GM18858 (cell line): ENCODE results near the gene DAB2IP.

Experiments used
- ATAC-seq: cut with Tn5 transposase; IDR thresholded peaks from one replicate; pipeline ENCODE4 v1.9.1; 2021; ENCODE audit not compliant: unreplicated experiment

DAB2IP gene

DNA sequence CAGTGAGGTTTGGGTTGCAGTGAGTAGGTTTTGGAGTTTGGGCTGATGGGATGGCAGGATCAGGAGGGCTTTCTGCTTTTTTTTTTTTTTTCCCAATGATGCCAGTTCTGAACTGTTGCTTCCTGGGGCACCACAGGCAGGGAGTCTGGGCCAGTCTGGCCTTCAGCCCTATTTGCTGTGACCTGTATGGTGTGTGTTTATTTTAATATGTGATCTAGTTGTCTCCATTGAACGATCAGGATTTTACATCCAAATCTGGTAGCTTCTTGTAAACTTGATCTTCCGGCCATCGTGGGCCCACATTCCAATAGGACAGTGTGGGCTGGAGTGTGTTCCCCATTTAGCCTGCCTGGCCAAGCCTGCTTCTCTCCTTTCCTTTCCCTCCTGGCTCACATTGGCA, 25.8 kb upstream of the DAB2IP start:
- no peak for ATAC-seq

DNA sequence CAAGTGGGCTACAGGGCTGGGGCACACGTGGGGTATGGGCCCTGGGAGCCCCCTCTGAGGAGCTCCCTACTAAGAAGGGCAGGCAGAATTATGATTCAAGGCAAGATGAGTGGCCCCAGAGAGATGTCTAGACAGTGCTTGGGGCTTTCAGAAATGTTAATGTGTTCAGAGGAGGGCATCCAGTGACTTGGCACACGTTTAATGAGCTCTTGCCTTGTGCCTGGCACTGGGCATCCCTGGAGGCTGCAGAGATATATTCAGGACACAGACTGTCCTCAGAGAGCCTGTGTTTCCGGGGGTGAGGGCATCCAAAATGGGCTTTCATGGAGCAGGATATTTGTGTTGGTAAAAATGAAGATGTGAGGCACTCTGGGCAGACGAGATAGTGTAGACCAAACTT, 25.4 kb upstream of the DAB2IP start:
- no peak for ATAC-seq

DNA sequence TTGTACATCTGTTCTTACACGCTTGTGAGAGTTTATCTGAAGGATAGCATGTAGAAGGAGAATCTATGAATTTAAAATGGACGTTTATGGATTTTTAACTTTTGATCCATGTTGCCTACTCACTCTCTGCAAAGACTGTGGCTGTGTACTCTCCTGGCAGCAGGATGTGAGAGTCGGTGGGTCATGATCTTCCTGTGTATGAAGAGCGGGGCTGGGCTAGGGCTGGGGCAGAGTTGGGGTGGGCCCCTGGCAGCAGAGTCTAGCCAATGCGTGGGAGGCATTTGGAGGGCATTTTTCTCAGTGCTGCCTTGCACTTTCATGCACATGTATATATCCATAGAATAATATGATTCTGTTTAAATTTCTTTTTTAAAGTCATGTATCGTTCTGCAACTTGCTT, 24.0 kb upstream of the DAB2IP start:
- no peak for ATAC-seq

DNA sequence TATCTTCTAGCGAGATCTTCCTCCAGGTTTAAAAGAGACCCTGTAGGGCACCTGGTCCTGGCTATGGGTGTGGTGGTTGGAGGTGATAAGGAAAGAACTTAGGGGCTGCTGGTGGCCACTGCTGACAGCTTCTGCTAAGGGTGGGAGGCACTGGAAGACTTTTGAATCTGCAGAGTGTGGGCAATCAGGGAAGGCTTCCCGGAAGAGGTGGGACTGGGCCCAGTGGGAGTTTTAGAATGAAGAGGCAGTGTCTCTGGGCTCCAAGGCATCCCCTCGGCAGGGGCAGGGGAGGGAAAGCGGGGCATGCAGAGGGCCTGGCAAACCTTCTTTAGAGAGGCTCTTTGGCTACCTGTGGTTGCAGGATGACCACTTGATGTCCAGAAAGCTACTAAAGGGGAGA, 23.0 kb upstream of the DAB2IP start:
- no peak for ATAC-seq

DNA sequence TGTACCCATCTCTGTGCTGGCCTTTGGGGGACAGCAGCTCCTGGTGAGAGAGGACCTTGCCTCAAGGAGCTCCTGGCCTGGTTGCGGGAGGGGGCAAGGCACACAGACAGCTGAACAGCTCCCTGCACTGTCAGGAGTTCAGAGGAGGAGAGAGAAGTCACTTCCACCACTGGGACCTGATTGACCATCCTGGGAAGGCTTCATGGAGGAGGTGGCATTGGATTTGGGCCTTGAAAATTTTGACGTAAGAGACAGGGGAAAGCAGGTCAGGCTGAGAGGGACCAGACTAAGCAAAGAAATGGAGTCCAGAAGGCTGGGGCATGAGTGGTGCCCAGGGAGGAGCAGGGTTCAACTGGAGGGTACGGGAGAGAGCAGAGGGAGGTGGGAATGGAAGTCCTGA, 20.3 kb upstream of the DAB2IP start:
- ATAC-seq: no peak

DNA sequence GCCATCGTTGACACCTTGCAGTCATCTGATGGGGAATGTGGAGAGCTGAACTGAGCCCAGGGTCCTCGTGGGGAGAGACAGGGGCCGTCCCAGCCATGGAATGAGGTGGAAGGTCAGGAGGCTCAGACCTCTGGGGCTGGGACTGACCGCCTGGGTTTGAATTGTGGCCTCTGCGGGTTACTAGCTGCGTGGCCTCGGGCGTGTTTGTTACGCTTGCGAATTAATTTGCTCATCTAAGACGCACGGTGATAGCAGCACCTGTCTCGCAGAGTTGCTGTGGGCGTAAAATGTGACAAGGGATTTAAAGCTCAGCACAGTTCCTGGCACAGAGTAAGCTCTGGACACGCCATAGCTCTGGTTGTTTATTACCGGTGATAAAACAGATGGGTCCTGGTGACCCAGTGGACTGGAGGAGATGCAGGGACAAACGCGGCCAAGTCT, 19.4 kb upstream of the DAB2IP start:
- no peak for ATAC-seq

DNA sequence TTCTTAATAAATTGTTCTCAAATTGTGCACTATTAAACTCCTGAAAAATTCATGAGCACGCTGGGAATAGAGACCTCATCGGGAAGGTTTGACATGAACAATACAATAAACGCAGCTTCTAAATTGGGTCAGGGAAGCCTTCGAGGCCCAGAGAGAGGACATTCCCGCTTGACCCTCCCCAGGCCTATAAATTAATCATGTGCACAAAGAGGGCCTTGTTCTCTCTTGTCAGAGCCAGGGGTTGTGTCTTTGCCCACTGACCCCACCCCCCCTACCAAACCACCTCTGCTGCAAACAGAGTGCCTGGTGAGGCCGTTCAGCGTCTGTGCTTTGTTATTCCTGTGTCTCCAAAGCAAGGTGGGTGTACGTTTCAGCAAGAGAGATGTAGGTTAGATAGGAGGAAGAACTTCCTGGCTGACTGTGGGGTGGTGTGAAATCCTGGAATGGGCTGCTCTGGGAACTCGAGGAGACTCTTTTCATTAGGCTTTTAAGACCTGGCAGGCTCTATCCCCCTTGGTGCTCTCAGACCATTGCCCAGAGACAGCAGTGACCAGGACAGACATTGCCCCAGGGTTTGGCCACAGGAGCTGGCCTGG, 18.2 kb upstream of the DAB2IP start:
- ATAC-seq: no peak

DNA sequence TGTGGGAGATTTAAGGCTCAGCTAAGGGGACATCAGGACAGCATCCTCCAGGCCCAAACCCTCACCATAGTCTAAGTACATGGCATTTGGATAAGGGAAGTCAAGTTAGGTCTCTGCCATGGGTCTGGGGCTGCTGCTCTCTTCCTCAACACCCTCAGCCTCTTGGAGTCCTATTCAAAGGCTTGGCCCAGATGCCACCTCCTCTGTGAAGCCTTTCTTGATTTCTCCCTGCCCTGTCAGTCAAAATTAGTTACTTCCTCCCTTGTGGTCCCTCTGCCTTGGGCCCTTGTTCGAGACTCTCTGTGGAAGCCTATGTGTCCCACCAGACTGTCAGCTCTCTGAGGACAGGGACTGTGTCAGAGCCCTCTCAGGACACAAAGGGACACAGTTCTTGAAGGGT, 17.7 kb upstream of the DAB2IP start:
- no peak for ATAC-seq

DNA sequence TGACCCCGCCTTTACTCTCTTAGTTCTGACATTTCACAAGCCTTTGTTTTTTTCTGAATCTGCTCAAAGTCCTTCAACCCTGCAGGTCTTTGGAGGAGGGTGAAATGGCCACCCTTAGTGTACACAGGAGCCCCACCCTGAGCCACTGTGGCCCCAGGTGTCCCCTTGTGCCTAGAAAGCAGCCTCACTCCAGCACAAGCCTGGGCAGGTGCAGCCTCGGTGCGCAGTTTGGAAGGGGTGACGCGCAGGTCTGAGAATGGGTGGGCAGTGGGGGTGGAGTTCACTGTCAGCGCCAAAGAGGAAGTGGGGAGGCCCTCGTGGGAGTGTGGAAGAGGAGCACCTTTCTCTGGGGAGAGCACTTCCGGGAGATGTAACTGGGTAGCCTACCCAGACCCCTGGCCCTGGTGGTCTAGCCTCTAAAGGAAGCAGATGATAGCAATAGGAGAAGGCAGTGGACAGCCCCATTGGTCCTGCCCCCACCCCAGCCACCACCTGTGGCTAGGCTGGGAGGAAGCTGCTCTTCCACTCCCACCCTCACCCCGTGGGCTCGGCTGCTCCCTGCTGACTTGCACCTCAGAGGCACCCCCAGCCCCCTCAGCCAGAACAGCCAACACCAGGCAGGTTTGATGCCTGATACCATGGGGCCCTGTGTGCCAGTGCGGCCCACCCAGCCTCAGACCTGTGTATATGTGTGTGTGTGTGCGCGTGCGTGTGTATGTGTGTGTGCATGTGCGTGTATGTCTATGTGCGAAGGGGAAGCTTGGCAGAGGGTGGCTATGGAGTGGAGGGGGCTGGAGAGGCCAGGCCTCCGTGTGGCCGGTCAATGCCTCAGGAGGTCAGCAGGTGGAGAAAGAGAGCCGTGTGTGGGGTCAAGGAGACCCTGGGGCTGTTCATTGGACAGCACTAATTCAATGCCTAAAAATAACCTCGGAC, 16.8 kb upstream of the DAB2IP start:
- ATAC-seq: no peak

DNA sequence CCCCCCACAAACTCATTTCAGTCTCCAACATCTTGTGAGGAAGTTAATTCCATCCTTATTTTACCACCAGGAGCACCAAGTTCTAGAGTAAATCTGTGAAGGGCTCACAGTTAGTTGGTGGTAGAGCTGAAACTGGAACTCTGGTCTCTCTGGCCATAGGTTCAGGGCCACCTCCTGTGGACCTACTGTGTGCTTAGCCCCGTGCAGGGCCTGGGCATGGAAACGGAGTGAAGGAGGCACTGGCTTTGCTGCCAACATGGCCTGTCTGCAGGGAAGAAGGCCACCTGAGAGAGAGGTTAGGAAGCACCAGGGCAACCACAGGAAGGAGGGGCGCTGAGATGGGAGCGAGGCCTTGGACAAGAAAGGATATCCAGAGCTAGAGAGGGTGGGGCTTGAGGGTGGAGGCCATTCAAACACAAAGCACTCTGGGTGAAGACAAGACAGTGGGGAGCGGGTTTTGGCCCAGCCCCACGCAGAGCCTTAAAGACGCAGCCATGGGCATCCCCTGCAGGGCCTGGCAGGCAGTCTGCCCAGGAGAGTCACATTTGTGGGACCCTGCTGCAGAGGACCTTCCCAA, 16.0 kb upstream of the DAB2IP start:
- no peak for ATAC-seq

DNA sequence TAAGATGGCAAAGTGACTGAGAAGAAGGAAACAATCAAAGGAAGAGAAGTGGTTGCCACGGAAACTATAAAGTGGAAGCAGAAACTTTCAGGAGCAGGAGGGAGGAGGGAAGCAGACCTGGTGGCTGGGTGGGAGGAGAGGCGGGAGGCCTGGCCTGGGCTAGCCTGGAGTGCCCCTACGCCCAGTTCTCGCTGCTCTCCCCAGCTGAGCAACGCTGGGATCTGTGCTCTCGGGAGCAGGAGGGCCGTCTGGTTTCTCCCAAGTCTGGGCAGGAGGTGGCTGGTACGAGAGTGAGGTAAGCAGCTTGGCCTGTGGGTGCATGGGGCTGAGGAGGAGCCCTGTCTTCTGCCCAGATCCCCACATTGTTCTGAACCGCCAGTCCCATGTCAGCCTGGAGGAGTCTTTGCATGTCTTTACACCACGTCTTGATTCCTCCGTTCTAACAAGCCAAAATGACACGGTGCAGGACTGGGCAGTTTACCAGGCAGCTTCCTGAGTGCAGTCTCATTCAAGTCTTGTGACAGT, 15.0 kb upstream of the DAB2IP start:
- no peak for ATAC-seq

DNA sequence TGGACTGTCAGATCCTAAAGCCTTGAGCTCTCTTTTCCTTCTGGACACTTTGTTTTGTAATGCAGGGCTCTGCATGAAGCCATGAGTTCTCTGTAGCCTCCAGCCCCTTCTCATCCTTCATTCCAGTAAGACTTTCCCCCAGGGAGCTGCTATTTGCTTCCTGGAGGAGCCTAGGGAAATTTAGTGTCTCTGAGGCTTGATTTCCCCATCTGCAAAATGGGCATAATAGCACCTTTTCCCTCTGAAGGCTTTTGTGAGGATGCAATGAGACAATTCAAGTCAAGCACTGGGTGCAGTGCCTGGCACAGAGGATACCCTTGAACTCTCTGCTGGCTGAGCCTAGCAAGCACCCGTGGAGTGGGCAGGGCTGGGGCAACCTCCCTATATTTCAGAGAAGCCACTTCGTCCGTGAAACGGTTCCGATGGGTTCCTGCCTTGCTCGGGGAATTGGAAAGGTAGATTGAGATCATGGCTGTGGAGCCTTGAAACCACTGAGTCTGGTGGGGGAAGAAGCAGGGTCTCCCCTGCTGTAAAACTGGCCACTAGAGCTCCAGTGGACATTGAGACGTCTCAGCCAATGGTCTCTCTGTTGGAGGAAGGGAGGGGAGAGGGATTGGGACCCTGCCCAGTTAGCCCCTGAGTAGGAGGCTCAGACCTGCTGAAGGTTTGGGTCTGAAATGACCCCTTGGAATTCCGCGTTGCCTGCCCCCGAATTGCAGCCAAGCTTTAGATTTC, 14.3 kb upstream of the DAB2IP start:
- ATAC-seq: no peak

DNA sequence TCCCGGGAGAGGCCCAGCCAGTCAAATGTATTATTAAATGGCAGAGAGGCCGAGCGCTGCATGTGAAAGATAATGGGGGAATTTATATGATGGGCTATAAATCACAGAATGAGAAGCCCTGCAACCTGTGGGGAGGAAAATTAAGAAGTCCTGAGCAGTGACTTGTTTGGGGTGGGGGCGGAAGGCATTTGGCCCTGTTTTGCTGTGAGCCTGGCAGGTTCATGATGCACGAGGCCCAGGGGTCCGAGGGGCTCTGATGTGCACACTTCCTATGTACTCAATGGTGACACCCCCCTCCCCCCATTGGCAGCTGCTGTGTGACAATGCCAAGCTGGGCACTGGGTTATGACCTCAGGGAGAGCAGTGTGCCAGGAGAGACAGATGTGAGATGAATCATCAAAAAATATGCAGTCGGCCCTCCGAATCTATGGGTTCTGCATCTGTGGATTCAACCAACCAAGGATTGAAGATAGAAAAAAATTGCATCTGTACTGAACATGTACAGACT, 13.7 kb upstream of the DAB2IP start:
- ATAC-seq: no peak

DNA sequence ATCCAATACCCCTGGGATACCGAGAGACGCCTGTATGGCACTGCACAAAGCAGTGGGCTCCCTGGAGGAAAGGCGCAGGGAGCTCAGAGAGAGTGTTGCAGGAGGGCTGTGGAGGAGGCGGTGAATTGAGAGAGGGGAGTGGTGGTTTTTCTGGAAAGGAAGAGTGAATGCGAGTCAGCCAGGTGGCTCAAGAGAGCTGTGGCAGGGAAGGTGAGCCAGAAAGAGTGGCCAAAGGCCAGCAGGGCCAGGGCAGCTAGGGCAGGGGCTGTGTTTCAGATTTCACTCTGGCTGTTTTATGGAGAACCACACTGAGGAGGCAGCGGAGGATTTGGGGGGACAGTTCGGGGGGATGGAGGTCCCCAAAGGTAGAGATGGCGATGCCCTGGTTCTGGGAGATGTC, 13.0 kb upstream of the DAB2IP start:
- no peak for ATAC-seq

DNA sequence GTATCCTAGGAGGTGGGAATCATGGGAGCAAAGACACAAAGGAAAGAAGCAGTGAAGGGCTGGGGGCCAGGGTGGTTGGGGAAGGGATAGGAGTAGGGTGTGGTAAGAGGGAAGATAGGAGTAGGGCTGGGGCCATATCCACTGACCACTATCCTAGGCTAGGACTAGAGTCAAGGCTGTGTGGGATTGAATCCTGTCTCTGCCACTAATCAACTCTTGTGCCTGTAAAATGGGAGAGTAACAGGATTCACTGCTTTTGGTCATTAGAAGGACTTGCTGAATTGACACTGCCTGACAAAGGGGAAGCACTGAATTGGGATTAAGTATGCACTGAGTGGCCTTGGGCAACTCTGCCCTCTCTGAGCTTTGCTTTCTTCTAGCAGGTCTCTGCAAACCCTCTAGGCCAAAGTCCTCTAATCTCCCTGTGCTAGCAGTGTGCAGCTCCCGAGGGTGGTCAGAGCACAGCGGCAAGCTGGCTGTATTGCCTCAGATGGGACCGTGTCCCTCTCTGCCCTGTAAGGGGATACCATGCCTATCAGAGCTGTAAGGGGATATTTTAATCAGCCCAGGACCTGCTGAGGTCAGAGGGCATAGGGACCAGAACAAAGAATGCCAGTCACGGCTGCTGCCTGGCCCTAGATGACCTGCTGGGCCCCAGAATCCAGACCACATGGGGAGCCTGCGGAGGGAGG, 12.4 kb upstream of the DAB2IP start:
- ATAC-seq: no peak

DNA sequence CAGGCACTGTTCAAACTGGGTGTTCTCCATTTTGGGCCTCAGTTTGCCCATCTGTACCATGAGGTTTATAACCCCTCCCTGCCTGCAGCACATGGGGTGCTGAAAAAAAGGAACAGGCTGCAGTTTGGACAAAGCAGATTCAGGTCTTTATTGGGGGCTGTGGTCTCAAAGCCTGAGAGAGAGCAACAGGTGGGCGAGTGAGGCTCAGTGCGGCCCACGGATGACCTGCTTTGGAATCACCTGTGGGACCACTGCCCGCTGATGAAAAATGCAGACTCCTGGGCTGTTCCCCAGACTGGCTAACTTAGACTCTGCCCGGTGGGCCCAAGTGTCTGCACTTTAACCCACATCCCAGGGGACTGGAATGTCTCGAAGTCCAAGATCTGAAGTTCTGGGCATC, 11.8 kb upstream of the DAB2IP start:
- ATAC-seq: no peak

DNA sequence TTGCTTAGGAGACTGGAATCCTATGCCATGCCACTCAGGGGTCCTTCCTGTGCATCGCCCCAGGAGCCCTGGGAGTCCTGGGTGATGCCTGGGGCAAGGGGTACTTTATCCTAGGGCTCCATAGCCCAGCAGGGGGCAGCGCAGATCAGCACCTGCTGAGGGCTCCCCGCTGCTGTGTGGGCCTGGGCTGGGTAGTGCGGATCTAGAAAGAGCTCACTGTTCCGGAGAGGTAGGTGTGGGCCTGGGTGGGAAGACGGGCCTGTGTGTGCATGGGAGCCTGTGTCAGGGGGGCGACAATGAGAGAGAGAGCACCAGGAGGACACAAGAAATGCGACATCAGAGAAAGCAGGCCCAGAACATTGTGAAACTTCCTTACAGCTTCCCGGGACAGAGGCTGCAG, 11.4 kb upstream of the DAB2IP start:
- ATAC-seq: no peak

DNA sequence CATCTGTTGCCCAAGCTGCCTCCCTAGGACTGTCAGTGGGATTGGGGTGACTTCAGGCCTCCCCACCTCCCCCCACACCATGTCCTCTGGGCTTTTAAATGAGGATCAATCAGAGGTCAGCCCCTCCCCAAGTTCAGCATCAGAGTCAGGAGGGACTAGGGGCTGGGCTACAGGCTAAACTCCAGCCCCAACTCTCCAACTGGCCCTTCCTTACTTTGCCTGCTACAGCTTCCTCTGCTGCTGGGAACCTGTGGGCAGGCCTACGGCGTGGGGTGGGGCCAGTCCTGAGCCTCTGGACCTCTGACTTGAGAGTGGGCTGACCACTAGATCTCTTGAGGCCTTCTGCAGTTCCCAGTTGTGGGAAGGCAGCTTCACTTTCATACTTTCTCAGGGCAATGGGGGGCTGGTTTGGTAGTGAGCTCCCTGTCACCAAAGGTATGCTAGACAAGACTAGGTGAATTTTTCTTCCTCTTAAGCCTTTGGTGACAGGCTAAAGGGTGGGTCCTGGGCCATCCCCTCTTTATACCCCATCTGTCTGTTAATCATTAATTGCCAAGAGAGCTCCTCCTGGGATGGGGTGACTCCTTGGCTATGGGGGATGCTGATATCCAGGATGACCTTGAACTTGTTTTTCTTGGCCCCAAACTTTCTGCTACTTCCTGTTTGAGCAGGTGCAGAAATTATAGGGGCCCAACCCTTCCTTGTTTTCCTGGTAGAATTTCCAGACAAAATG, 10.8 kb upstream of the DAB2IP start:
- no peak for ATAC-seq

DNA sequence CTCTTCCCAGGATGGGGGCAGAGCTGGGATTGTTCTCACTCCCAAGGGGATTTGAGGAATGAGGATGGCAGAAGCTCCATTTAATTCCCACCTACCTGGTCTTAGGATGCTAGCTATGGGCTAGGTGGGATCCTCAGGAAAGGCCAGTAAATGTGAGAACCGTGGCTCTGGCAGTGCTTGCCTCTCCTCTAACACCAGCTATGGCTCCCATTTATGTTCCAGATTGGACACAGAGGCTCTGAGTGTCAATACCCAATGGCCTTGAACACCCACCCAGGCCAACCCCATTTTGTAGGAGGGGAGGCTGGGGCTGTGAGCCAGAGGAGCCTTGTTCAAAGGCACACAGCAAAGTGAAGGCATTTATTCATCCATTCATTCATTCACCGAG, 10.2 kb upstream of the DAB2IP start:
- ATAC-seq: no peak

DNA sequence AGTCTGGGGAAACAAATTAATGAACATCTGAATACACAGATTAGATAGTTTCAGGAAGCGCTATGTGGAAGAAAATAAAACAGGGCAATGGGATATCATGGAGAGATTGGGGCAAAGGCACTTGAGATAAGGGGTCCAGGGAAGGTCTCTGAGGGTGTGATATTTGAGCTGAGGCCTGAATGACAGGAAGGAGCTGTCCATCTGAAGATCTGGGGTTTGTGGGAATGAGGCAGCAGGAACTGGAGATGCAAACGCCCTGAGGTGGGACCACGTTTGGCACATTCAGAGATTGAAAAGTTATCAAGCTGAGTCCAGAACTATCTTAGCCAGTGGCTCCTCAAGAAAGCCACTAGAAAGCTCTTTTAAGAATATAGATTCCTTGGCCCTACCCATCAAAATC, 8.7 kb upstream of the DAB2IP start:
- no peak for ATAC-seq
